AG04449 (cell line): ENCODE measurements around the gene PPM1H.
A peak's percentile ranks its signal among the peaks of the same experiment; 100 is the strongest.

Experiments
- CTCF ChIA-PET: fragments of 350-600 bp; formaldehyde crosslinking; extraction: SDS; loops from one replicate; lab custom pipeline; 2021; ENCODE audit warnings: antibody characterized with exemption; lab: Yijun Ruan, JAX
- POLR2A ChIA-PET: fragments of 400-600, 350-600 bp; formaldehyde crosslinking; extraction: SDS; loops from one replicate; lab custom pipeline; 2020; ENCODE audit warnings: antibody characterized with exemption, inconsistent platforms; lab: Yijun Ruan, JAX
- DNase-seq: peaks from one replicate; pipeline ENCODE4 v3.0.0-alpha.2; 2010; ENCODE audit warnings: low read depth, low spot score
- H3K4me3 ChIP-seq: 2 replicates; pipeline ENCODE4 v1.5.1; 2011; ENCODE audit warnings: low read depth, mild to moderate bottlenecking, control low read depth, low read length
- CTCF ChIP-seq: IDR thresholded peaks from one replicate; pipeline ENCODE4 v1.5.1; 2011; ENCODE audit warnings: mild to moderate bottlenecking, moderate library complexity, low read length, control low read depth, inconsistent platforms; ENCODE audit not compliant: insufficient read depth; ENCODE audit errors: missing control alignments

PPM1H gene

DNA sequence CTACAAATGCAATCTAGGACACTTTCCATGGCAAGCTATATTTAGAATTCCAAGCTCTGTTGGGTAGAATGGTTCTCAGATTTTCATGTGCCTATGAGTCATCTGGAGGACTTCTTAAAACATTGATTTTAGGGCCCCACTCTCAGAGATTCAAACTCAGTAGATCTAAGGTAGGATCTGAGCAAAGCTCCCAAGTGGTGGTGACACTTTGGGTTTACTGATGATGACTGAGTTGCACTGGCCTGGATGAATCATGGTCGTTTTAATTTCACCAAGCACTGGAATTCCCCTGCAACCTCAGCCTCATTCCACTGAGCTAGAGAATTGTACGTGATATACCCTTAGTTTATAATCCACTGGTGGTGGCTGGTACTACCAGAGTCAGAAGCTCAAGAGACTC lies 86.5 kb downstream of the PPM1H start:
- POLR2A ChIA-PET: no interaction called here
- CTCF ChIA-PET: interaction anchor here (0.7 to 2.5 kb wide), 9 partner anchors 10 to 220 kb away, joined by 3 to 10 read pairs (median 4); partner anchors contain the start of gene PPM1H
- TF ChIP-seq CTCF: no peak
- peak; percentile 28 for DNase-seq
- H3K4me3 ChIP-seq: no peak overlapping the region

DNA sequence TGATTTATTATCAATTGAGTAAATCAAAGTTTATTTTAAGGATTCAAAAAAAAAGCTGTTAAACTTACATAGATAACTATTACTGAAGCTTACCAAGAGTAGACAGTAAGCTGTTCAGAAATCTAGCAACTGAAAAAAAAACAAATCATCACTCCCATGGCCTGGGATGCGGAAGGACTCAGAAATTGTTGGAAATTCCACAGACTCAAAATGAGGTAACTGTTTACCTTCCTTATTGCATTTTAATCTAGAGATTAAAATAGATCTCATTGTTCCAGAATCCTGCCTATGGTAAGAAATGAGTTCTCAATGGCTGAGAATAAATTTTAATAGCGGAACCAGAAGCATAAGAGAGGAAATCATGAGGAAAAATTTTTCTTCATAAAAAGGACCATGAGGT lies 87.2 kb downstream of the PPM1H start:
- ChIA-PET CTCF (interaction anchor here (0.7 to 2.5 kb wide), 10 partner anchors 11 to 221 kb away, joined by 3 to 10 read pairs (median 6); partner anchors contain the start of gene PPM1H), POLR2A (no interaction called here)
- DNase-seq: no peak
- no peak overlapping the region for H3K4me3 ChIP-seq
- no peak for TF ChIP-seq CTCF

- TF ChIP-seq CTCF: no peak
- POLR2A ChIA-PET: interaction anchor here (0.7 kb wide), 1 partner anchor 12 kb away, joined by 3 read pairs; no protein-coding TSS in a partner anchor
- H3K4me3 ChIP-seq: no peak overlapping the region
- peak; percentile 54 for DNase-seq
- CTCF ChIA-PET: interaction anchor here (1.2 to 2.1 kb wide), 3 partner anchors 12 to 222 kb away, joined by 3 to 10 read pairs (median 8); no protein-coding TSS in a partner anchor
Observed at GRCh38 chr12:62846491-62846890, 88.5 kb downstream of the PPM1H start.

DNA sequence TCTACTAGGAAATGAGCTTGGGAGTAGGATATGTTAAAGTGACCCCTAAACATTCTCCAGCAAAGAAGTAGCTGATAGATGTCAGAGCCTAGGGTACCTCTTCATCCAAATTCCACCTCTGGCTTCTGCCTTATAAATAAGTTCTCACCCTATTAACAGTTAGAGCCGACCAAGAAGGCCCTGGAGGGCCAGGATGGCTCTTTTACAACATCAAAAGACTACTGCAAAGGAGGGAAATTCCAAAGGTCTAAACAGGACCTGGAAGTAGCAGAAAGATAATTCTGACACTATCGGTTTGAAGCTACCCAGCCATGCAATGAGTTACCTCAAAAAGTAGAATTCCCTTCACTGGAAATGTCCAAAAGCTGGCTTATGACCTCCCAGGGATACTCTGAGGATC lies 90.0 kb downstream of the PPM1H start:
- ChIA-PET CTCF (interaction anchor here (1.1 kb wide), 2 partner anchors 9 to 31 kb away, joined by 3 to 4 read pairs; no protein-coding TSS in a partner anchor), POLR2A (no interaction called here)
- no peak for DNase-seq

GRCh38 chr12:62843716-62844115 lies 91.2 kb downstream of the PPM1H start:
- CTCF ChIA-PET: interaction anchor here (0.9 kb wide), 1 partner anchor 30 kb away, joined by 3 read pairs; no protein-coding TSS in a partner anchor
- no peak overlapping the region for H3K4me3 ChIP-seq
- POLR2A ChIA-PET: no interaction called here
- no peak for DNase-seq
- TF ChIP-seq CTCF: no peak

More for the DNA sequence above, 90.0 kb downstream of the PPM1H start:
- TF ChIP-seq CTCF: no peak
- H3K4me3 ChIP-seq: no peak overlapping the region

GRCh38 chr12:62841846-62842245 lies 93.1 kb downstream of the PPM1H start:
- POLR2A ChIA-PET: no interaction called here
- CTCF ChIA-PET: no interaction called here
- TF ChIP-seq CTCF: no peak
- no peak overlapping the region for H3K4me3 ChIP-seq
- no peak for DNase-seq
